ENCODE results near the gene CKAP5.

- TF ChIP-seq, protein P1, sequence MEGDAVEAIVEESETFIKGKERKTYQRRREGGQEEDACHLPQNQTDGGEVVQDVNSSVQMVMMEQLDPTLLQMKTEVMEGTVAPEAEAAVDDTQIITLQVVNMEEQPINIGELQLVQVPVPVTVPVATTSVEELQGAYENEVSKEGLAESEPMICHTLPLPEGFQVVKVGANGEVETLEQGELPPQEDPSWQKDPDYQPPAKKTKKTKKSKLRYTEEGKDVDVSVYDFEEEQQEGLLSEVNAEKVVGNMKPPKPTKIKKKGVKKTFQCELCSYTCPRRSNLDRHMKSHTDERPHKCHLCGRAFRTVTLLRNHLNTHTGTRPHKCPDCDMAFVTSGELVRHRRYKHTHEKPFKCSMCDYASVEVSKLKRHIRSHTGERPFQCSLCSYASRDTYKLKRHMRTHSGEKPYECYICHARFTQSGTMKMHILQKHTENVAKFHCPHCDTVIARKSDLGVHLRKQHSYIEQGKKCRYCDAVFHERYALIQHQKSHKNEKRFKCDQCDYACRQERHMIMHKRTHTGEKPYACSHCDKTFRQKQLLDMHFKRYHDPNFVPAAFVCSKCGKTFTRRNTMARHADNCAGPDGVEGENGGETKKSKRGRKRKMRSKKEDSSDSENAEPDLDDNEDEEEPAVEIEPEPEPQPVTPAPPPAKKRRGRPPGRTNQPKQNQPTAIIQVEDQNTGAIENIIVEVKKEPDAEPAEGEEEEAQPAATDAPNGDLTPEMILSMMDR (IDR thresholded peaks at IDR 0.05) = no peak
- no peak for TF ChIP-seq ZNF138 (CRISPR knock-in tag; conservative IDR thresholded peaks at IDR 0.05)
- TF ChIP-seq, protein P2, sequence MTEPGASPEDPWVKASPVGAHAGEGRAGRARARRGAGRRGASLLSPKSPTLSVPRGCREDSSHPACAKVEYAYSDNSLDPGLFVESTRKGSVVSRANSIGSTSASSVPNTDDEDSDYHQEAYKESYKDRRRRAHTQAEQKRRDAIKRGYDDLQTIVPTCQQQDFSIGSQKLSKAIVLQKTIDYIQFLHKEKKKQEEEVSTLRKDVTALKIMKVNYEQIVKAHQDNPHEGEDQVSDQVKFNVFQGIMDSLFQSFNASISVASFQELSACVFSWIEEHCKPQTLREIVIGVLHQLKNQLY (CRISPR knock-in tag; IDR thresholded peaks at IDR 0.05) = no peak
- TF ChIP-seq, protein P3, sequence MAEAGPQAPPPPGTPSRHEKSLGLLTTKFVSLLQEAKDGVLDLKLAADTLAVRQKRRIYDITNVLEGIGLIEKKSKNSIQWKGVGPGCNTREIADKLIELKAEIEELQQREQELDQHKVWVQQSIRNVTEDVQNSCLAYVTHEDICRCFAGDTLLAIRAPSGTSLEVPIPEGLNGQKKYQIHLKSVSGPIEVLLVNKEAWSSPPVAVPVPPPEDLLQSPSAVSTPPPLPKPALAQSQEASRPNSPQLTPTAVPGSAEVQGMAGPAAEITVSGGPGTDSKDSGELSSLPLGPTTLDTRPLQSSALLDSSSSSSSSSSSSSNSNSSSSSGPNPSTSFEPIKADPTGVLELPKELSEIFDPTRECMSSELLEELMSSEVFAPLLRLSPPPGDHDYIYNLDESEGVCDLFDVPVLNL (CRISPR knock-in tag; IDR thresholded peaks at IDR 0.05; ENCODE audit: borderline replicate concordance, low read depth) = no peak
Observed at GRCh38 chr11:46890665-46891064, 44.6 kb upstream of the CKAP5 start.
